Esophagus squamous epithelium (tissue), 4 donors: ENCODE measurements around the gene MARCHF11.

Experiments used
- POLR2A ChIP-seq, 4 donors: fragments of 450-650 bp; IDR thresholded peaks; one replicate each; pipeline ENCODE4 v1.6.1; 2017; ENCODE audit warnings: antibody characterized with exemption in 4 of 4, mild to moderate bottlenecking in 4 of 4, moderate library complexity in 3 of 4
- TF ChIP-seq, protein P1 (sequence below), 6 experiments: fragments of 450-650 bp in 4 of 6; fragments of 200-600 bp in 2 of 6; sonication (generic) in 2 of 6; IDR thresholded peaks; one replicate each; pipeline ENCODE4 v1.5.1; 2016 to 2019; ENCODE audit warnings: antibody characterized with exemption in 6 of 6, mild to moderate bottlenecking in 4 of 6, moderate library complexity in 4 of 6

DNA sequence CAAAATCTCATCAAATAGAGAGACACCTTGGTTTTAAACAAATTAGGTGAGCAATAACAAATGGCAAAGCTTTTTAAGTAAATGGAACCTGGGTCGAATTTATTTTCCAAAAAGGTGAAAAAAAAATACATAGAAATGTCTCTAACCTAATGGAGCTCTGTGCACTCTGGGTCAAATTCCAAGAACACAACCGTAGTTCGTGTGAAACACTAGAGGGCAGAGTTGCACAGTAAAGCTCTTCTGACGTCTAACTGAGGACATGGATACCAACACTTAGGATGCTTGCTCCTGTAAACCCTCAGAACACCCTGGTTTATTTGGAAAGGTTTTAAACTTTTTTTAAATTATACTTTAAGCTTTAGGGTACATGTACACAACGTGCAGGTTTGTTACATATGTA lies 18.9 kb downstream of the MARCHF11 start:
- no peak for TF ChIP-seq POLR2A (IDR thresholded peaks at IDR 0.05)
- TF ChIP-seq, protein P1, sequence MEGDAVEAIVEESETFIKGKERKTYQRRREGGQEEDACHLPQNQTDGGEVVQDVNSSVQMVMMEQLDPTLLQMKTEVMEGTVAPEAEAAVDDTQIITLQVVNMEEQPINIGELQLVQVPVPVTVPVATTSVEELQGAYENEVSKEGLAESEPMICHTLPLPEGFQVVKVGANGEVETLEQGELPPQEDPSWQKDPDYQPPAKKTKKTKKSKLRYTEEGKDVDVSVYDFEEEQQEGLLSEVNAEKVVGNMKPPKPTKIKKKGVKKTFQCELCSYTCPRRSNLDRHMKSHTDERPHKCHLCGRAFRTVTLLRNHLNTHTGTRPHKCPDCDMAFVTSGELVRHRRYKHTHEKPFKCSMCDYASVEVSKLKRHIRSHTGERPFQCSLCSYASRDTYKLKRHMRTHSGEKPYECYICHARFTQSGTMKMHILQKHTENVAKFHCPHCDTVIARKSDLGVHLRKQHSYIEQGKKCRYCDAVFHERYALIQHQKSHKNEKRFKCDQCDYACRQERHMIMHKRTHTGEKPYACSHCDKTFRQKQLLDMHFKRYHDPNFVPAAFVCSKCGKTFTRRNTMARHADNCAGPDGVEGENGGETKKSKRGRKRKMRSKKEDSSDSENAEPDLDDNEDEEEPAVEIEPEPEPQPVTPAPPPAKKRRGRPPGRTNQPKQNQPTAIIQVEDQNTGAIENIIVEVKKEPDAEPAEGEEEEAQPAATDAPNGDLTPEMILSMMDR (IDR thresholded peaks at IDR 0.05): peak; percentile 9 to 57 (median 35)
